ENCODE results near the gene MRGPRX3.
"Not testable (repeated sequence)": the region's sequence is repeated elsewhere in the genome, so short reads cannot be mapped to it uniquely, and the experiment has no call there.

Gene MRGPRX3

GRCh38 chr11:18132341-18132740 is at the start of gene MRGPRX3:
Gene MRGPRX3, plus strand, starts transcription at chr11:18132571. Its CDS starts 4,632 bp downstream, at chr11:18137203.
- DNase-seq = no peak

GRCh38 chr11:18088366-18088765 is 44.0 kb upstream of the MRGPRX3 start:
- no peak for DNase-seq

GRCh38 chr11:18088966-18089365 is 43.4 kb upstream of the MRGPRX3 start:
- no peak for DNase-seq

- no peak for DNase-seq
Observed at GRCh38 chr11:18091731-18092130, 40.6 kb upstream of the MRGPRX3 start.

- no peak for DNase-seq
Observed at GRCh38 chr11:18093959-18094358, 38.4 kb upstream of the MRGPRX3 start.

GRCh38 chr11:18100926-18101656 is 31.3 kb upstream of the MRGPRX3 start:
- no peak for DNase-seq

- DNase-seq = no peak
Observed at GRCh38 chr11:18105086-18105801, 27.1 kb upstream of the MRGPRX3 start.

GRCh38 chr11:18105802-18106574 is 26.4 kb upstream of the MRGPRX3 start, which contains the start of gene SAAL1:
Gene SAAL1, minus strand, starts transcription at chr11:18106082. Its CDS starts 41 bp downstream, at chr11:18106041.
- peak; percentile 88 for DNase-seq

- no peak for DNase-seq
Observed at GRCh38 chr11:18106688-18107087, 25.7 kb upstream of the MRGPRX3 start.

- DNase-seq = no peak
Observed at GRCh38 chr11:18108254-18108653, 24.1 kb upstream of the MRGPRX3 start.

GRCh38 chr11:18111005-18111404 is 21.4 kb upstream of the MRGPRX3 start:
- no peak for DNase-seq

- DNase-seq = peak; percentile 71
Observed at GRCh38 chr11:18115360-18116127, 16.8 kb upstream of the MRGPRX3 start.

- DNase-seq = not testable (repeated sequence)
Observed at GRCh38 chr11:18121331-18121828, 11.0 kb upstream of the MRGPRX3 start.

- DNase-seq = not testable (repeated sequence)
Observed at GRCh38 chr11:18131115-18131514, 1.3 kb upstream of the MRGPRX3 start.

GRCh38 chr11:18135308-18135707 is 2.9 kb downstream of the MRGPRX3 start:
- no peak for DNase-seq

GRCh38 chr11:18137186-18137800 is 4.9 kb downstream of the MRGPRX3 start:
- no peak for DNase-seq

GRCh38 chr11:18140145-18140544 is 7.8 kb downstream of the MRGPRX3 start:
- no peak for DNase-seq

GRCh38 chr11:18144243-18144642 is 11.9 kb downstream of the MRGPRX3 start:
- no peak for DNase-seq

- DNase-seq = no peak
Observed at GRCh38 chr11:18145025-18145424, 12.7 kb downstream of the MRGPRX3 start.

- no peak for DNase-seq
Observed at GRCh38 chr11:18145837-18146236, 13.5 kb downstream of the MRGPRX3 start.

GRCh38 chr11:18151581-18151980 is 19.2 kb downstream of the MRGPRX3 start:
- no peak for DNase-seq

- no peak for DNase-seq
Observed at GRCh38 chr11:18168372-18168771, 36.0 kb downstream of the MRGPRX3 start.
